ENCODE results near the gene PRKCZ. TPM values are rescaled to one million over a fixed set of nuclear protein-coding genes. Genes with fewer than 3 reads are reported as not detected.

Gene PRKCZ
- total RNA-seq, 6 experiments from 2014 or later, result 0.55 to 1.4 (median 0.95) TPM

DNA sequence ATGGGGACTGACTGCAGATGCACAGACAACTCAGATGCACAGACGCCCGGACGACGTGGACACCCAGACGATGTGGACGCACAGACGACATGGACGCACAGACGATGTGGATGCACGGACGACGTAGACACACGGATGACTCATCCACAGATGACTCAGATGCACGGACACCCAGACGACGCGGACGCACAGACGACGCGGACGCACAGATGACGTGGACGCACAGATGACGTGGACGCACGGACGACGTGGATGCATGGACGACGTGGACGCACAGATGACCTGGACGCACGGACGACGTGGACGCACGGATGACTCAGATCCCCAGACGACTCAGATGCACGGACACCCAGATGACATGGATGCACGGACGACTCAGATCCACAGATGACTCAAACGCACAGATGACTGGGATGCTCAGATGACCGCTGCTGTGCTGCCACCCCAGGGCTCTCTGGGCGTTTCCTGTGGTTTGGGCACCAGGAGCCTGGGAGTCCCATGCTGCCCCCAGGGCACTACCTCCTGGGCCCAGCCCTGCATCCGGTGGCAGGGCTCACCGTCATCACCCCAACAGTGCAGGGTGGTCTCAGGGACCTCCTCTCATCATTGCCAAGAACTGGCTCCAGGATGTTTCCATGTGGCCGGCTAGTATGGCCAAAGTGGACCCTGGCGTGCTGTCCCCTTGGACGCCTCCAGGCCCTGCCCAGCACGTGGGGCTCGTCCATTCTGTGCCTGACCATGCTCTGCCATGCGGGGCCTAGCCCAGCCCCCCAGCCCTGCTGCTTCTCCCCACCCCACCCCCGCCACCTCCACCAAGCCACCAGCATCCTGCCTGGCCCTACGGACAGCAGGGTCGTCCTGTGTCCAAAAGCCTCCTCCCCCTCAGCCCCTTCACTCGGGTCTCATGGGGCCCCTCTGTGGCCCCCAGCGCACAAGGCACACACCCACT, 130.4 kb downstream of the PRKCZ start:
- TF ChIP-seq CTCF (IDR thresholded peaks at IDR 0.05), result no peak
- Mint-ChIP-seq H3K36me3 (ENCODE audit: low read depth) (peaks cover 7% of the 10 kb centered on the region; the same call in 1 of the 2 replicates), H3K4me1 (ENCODE audit: low read depth) (no peaks in the 10 kb centered on the region; the same call in 1 of the 2 replicates), H3K4me3 (no peak overlapping the region), H3K27me3 (ENCODE audit: insufficient read depth) (peaks cover 3% of the 10 kb centered on the region), H3K9me3 (no peaks in the 10 kb centered on the region), H3K27ac (no peak overlapping the region)
- DNase-seq, result peak; percentile 36

- TF ChIP-seq CTCF (IDR thresholded peaks at IDR 0.05), result no peak
- DNase-seq, result no peak
- Mint-ChIP-seq H3K27ac (no peak overlapping the region), H3K36me3 (ENCODE audit: low read depth) (peaks cover 7% of the 10 kb centered on the region; the same call in 1 of the 2 replicates), H3K9me3 (no peaks in the 10 kb centered on the region), H3K27me3 (ENCODE audit: insufficient read depth) (peaks cover 3% of the 10 kb centered on the region), H3K4me1 (ENCODE audit: low read depth) (no peaks in the 10 kb centered on the region; the same call in 1 of the 2 replicates), H3K4me3 (no peak overlapping the region)
Observed at GRCh38 chr1:2181271-2181670, 131.1 kb downstream of the PRKCZ start.

DNA sequence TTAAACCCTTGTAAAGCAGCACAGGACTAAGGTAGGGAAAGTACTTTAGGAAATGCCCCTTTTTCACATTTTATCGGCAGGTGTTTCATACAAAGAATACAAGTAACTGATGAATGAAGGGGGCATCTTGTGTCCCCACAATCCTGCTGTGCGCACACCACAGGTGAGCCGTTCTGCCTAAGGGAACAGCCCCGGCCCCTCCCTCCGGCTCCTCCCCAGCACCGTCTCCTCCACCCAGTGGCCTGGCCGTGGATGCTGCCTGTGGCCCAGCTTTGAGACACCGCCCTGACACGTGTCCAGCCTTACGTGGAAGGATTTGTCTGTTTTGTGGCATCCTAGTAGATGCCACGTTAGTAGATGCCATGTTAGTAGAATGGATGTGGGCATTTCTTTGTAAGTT, 131.5 kb downstream of the PRKCZ start:
- Mint-ChIP-seq H3K4me1 (ENCODE audit: low read depth) (no peaks in the 10 kb centered on the region; the same call in 1 of the 2 replicates), H3K27ac (no peak overlapping the region), H3K36me3 (ENCODE audit: low read depth) (peaks cover 7% of the 10 kb centered on the region; the same call in 1 of the 2 replicates), H3K27me3 (ENCODE audit: insufficient read depth) (peaks cover 3% of the 10 kb centered on the region), H3K4me3 (no peak overlapping the region), H3K9me3 (no peaks in the 10 kb centered on the region)
- DNase-seq, result no peak
- TF ChIP-seq CTCF (IDR thresholded peaks at IDR 0.05), result no peak

- Mint-ChIP-seq H3K27me3 (ENCODE audit: insufficient read depth) (peaks cover 3% of the 10 kb centered on the region), H3K4me1 (ENCODE audit: low read depth) (no peaks in the 10 kb centered on the region; the same call in 1 of the 2 replicates), H3K9me3 (no peaks in the 10 kb centered on the region), H3K36me3 (ENCODE audit: low read depth) (peaks cover 7% of the 10 kb centered on the region; the same call in 1 of the 2 replicates), H3K27ac (no peak overlapping the region), H3K4me3 (no peak overlapping the region)
- TF ChIP-seq CTCF (IDR thresholded peaks at IDR 0.05), result no peak
- no peak for DNase-seq
Observed at GRCh38 chr1:2182376-2182775, 132.2 kb downstream of the PRKCZ start.

- H3K36me3 Mint-ChIP-seq (ENCODE audit: low read depth), result peaks cover 7% of the 10 kb centered on the region; the same call in 1 of the 2 replicates
- peaks cover 3% of the 10 kb centered on the region for H3K27me3 Mint-ChIP-seq (ENCODE audit: insufficient read depth)
- H3K9me3 Mint-ChIP-seq, result no peaks in the 10 kb centered on the region
- H3K27ac Mint-ChIP-seq, result no peak overlapping the region
- no peaks in the 10 kb centered on the region; the same call in 1 of the 2 replicates for H3K4me1 Mint-ChIP-seq (ENCODE audit: low read depth)
- TF ChIP-seq CTCF (IDR thresholded peaks at IDR 0.05), result no peak
- no peak overlapping the region for H3K4me3 Mint-ChIP-seq
- DNase-seq, result no peak
Observed at GRCh38 chr1:2183937-2184334, 133.7 kb downstream of the PRKCZ start.

Data from HFFc6 (cell line).